NT2/D1 (cell line): Measurements from ENCODE around the gene ATG12.

Source experiments
- SUZ12 ChIP-seq: IDR thresholded peaks from 2 replicates; pipeline ENCODE4 v1.6.1; 2011; ENCODE audit not compliant: insufficient read length, insufficient read depth; ENCODE audit errors: extremely low read depth
- YY1 ChIP-seq: IDR thresholded peaks from 2 replicates; pipeline ENCODE4 v1.6.1; 2011; ENCODE audit not compliant: insufficient read length, insufficient read depth

- TF ChIP-seq YY1 (no peak), SUZ12 (no peak)
These were observed 41.3 kb downstream of the ATG12 start for GRCh38 chr5:115800108-115800507.
